HG03066 (cell line): ENCODE results near the gene SLC15A1.

Experiments
- ATAC-seq: cut with Tn5 transposase; IDR thresholded peaks from one replicate; pipeline ENCODE4 v1.9.1; 2021; ENCODE audit warnings: low read depth; ENCODE audit not compliant: unreplicated experiment

SLC15A1 gene

DNA sequence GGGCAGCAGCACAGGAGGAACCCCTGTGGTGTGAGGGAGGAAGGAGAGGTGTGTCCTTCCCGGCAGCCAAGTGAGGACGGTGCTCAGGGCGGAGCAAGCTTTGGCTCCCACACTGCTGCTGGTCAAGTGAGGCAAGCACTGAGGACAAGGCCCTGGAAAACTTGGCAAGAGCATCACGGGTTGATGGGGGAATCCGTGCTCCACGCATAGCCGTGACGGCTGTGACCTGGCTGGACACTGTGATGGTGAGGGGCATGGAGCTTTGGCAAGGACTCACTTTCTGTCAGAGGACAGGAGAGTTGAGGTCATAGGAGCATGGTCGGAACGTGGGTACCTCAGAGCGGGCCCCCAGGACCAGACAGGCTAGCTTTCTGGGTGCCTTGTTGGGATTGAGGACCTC, 29.0 kb upstream of the SLC15A1 start:
- ATAC-seq = no peak

- ATAC-seq = no peak
Observed at GRCh38 chr13:98781045-98781444, 28.6 kb upstream of the SLC15A1 start.

DNA sequence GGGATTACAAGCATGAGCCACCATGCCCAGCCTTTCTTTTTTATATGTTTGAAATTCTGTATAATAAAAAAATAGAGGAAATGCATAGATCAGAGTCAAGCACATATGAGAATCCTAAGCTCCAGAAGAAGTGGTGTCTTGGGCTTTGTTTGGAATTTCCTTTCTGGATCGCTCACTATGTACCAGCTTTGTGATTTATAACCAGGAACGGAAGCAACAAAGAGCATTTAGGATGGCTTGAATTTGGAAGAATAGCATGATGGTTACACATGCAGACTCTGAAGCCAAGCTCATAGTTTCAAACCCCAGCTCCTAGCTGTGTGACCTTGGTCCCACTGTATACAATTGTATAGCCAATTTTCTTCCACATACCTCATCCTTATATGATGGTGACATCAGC, 28.0 kb upstream of the SLC15A1 start:
- no peak for ATAC-seq

DNA sequence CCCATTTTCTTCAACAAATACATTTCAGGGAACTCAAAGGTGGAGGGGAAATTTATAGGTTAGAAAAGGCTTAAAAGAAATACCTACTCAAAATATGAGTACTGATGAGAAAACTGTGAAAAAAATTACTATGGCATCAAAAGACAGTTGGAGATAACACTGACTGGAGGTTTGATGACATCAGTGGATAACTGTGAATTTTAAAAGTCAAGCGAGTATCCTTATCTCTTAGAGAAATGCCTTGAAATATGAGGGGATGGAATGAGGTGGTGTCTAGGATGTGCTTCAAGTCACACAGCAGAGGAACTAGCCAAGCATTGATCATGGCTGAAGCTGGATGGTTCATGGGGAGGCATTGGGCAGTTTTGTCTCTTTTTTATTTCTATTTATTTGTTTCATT, 27.2 kb upstream of the SLC15A1 start:
- no peak for ATAC-seq

DNA sequence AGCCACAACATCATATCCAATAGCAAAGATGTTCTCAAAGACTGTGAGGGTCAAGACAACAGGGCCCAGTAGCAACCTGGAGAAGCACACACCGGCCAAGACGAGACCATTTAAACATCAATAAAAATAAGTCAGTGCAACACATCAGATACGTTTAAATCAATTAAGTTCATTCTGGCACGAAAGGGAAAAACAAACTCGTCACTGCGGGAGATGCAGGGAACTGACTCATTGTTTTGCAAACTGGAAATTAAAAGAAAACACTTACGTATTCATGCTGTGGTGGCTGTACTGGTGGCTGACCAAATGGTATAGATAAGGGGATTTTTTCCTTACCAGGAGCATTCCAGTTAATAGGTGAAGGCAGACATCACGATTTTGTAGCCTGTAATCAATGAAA, 26.3 kb upstream of the SLC15A1 start:
- ATAC-seq = no peak

GRCh38 chr13:98776644-98777043, 24.2 kb upstream of the SLC15A1 start:
- ATAC-seq = no peak

DNA sequence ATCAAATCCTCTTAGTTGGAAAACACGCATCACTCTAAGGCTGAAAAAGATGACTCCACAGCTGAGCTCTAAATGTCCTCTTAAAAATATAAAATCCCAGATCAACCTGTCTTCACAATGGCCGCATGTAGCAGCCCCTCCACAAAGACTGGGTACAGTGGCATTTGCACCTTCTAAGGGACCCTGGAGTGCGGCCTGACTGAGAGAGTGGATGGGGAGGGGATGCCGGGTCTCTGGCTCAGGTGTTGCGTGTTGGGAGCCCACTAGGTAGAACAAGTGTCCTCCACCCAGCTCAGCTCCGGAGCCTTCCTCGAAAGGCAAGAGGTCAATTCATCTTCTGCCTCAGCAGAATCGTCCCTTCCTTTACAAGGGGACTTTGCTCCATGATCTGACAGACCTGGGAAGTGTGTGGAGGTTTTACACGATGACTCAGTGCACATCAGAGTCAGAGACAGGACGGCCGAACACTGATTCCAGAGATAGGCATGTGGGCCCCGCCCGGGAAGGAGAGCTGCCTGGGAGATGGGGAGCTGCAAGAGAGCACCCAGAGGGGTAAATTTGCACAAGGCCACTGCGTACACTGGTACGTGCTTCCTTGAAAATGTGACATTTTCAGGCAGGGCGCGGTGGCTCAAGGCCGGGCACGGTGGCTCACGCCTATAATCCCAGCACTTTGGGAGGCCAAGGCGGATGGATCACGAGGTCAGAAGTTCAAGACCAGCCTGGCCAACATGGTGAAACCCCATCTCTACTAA, 23.5 kb upstream of the SLC15A1 start:
- no peak for ATAC-seq

DNA sequence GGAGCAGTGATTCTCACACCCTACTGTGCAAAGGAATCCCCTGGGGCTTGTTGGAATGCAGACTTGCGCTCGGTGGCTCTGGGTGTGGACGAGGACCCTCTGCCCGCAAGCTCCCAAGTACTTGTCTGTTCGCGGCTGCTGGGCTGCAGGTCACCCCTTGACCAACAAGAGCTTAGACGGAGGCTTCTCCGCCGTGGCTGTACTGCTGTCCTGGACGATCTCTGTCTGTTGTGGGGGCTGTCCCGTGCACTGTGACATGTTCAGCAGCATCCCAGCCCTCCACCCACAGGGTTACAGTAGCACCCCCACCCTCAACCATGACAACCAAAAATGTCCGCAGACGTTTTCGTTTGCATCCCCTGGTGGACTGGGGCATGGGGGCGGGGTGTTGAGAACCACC, 22.9 kb upstream of the SLC15A1 start:
- no peak for ATAC-seq

GRCh38 chr13:98774776-98775175, 22.3 kb upstream of the SLC15A1 start:
- no peak for ATAC-seq

DNA sequence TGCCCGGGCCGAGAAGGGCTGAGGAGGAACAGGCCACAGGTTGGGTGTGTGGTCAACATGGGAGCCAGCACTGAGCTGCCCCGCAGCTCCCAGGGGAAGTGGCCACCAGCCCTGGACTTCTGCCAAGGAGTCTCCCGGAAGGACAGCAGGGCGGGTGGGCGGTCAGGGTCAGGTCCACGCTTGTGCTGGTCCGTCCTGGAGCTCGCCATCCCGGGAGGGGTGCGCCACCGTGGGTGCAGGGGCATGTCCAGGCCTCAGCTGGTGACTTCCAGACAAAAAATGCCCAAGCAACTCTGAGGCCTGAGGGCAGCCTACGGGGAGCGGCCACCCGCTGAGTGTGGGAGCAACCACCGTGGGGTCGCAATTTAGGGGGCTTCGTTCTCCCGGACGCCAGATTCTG, 21.4 kb upstream of the SLC15A1 start:
- ATAC-seq = no peak

DNA sequence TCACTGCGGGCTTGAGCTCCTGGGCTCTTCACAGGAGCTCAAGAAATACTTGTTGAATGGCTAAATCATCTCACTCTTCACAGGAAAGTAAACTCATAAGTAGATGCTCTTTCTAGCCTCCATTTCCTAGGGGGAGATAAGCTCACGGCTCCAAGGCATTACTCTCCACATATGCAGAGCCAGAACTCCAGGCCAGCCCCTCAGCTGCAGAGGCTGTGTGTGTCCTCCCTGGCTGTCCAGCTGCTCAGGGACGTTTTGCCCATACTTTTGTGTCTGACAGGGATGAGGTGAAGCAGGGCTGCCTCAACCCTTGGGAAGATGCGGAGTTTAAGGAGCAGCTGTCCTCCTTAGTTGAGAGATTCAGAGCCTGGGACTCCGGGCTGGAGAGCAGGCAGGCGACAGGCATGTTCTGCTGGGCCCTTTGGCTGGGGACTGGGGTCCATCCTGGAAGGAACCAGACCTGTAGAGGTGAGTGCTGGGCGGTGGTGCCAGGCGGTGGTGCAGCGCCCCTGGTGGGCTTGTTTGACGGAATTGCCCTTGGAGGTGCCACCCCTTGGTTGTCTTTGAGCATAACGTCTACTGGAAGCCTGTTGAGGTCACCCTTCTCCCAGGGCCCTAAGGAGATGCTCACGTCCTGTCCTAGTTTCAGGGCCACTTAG, 20.5 kb upstream of the SLC15A1 start:
- ATAC-seq = no peak

DNA sequence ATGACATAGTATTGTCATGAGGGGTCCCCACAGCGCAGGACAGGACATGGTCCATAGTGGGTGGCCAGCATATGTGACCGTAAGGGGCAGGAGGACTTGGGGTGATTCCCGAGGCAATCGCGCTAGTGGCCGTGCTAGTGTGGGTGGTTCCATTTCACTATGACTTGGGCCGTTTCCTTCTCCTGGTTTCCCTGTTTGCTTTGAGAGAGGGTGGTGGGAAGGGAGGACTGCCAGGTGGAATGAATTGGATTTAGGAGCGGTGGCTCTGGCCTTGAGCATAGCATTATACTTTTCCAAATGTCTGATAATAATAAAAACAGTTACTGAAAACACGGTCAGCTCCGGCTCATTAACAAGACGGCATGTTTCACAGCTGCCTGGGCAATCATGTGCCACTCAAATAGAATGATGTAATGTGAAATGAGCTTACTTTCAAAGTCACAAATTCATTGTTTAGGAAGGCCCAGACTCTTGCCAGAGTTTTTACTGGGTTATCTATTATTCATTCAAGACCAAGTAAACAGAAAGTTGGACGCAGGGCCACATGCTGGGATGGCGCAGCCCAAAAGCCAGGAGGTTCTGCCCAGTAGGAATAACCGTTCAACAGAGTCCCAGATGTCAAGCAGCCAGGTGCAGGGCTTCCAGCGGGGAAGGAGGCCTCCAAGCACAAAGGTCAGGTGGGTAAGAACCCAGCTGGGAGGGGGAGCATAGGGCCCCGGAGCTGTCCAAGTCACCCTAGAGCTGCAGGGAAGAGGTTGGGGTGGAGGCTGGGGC, 19.6 kb upstream of the SLC15A1 start:
- no peak for ATAC-seq

DNA sequence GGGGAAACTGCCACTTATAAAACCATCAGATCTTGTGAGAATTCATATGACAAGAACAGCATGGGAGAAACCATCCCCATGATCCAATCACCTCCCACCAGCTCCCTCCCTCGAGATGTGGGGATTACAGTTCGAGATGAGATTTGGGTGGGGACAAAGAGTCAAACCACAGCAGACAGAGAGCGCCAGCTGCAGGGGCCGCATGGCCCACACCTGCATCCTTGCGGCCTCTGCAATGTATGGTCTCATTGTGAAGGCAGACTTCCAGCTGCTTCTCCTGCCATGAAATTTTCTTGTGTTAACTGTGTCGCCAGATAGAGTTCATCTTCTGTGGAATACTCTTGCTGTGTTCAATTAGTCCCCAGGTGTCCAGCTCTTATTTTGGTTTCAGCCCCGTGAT, 17.3 kb upstream of the SLC15A1 start:
- ATAC-seq = no peak

DNA sequence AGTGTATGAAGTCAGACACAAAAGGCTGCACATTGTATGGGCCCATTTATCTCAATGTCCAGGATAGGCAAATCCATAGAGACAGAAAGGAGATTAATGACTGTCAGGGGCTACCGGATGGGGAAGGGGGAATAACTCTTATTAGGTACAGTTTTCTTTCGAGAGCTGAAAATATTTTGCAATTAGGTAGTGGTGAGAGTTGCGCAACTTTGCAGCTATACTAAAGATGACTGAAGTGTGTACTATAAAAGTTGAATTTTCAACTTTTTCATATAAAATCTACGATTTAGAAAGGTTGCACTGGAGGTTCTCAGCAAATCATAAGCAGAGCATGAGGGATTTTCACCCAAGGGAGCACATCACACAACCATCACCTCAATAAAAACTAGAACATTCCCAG, 16.1 kb upstream of the SLC15A1 start:
- no peak for ATAC-seq

GRCh38 chr13:98766697-98767096, 14.2 kb upstream of the SLC15A1 start:
- ATAC-seq = no peak

GRCh38 chr13:98765996-98766519, 13.6 kb upstream of the SLC15A1 start:
- no peak for ATAC-seq

- no peak for ATAC-seq
Observed at GRCh38 chr13:98761986-98762616, 9.6 kb upstream of the SLC15A1 start.

DNA sequence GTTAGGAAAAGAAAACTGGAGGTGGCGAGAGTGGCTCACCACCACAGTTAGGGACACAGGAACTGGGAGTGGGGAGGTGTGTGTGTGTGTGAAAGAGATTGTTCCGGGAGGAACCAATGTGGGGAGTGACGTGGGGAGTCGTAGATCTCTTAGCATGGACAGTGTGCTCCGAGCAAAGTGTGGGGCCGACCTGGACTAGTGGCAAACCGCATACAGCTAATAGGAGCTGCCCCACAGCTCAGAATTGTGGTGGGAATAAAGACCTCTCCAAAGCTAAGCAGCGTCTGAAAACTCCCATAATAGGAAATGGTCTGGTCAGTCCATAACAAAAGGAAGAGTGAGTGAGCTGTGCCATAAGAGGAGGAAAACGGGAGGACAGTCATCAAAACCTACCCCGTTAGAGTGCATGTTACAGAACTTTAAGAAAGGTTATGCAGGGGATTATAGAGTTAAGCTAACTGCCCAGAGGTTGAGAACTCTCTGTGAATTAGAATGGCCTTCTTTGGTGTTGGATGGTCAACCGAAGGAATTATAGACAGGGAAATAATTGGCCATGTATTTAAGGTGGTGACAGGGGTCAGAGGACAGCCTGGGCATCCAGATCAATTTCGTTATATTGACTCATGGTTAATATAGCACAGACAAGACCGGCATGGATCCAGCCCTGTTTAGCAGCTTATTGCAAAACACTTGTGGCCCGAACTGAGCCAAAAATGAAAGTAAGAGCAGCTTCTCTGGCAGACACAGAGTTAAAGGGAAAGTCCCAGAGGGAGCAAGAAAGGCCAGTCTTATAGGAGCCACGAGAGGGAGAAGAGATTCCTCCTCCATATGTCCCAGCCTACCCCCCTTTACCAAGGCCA, 8.9 kb upstream of the SLC15A1 start:
- ATAC-seq = no peak

DNA sequence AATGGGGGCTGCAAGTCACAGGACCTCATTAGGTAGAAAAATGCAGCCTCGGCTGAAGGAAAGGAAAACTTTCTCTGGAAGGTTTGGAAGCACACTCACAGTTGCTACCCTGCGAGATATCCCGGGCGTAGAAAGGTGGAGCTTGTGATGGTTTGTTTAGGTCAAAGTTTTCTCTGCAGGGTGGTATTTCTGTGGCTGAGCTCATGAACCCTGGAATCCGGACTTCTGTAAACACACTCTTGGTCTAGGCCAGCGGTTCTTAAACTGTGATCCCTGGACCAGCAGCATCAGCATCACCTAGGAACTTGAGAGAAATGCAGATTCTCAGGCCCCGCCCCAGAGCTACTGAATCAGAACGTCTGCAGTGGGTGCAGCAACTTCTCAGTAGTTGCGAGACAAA, 3.3 kb upstream of the SLC15A1 start:
- no peak for ATAC-seq

GRCh38 chr13:98755116-98755515, 2.6 kb upstream of the SLC15A1 start:
- no peak for ATAC-seq
